Upper lobe of right lung (tissue), 1 donor: ENCODE measurements around the gene LYL1. TPM values are rescaled to one million over a fixed set of nuclear protein-coding genes. Genes with fewer than 3 reads are reported as not detected.

ENCODE experiments used
- ATAC-seq: fragments of 200-7000 bp; cut with Tn5 transposase; one replicate; pipeline ENCODE4 v1.9.1; 2020; ENCODE audit warnings: mild to moderate bottlenecking, moderate library complexity
- DNase-seq: peaks from one replicate; pipeline ENCODE4 v3.0.0-alpha.2; 2020
- H3K27ac ChIP-seq: fragments of 200-600 bp; one replicate; pipeline ENCODE4 v1.8.0; 2022
- H3K27me3 ChIP-seq: fragments of 200-600 bp; one replicate; pipeline ENCODE4 v1.8.0; 2022; ENCODE audit warnings: mild to moderate bottlenecking
- H3K36me3 ChIP-seq: fragments of 200-600 bp; one replicate; pipeline ENCODE4 v1.8.0; 2022
- H3K4me1 ChIP-seq: fragments of 200-600 bp; one replicate; pipeline ENCODE4 v1.8.0; 2022
- H3K4me3 ChIP-seq: fragments of 200-600 bp; one replicate; pipeline ENCODE4 v1.8.0; 2022; ENCODE audit warnings: mild to moderate bottlenecking
- H3K9me3 ChIP-seq: fragments of 200-600 bp; one replicate; pipeline ENCODE4 v1.8.0; 2022
- CTCF ChIP-seq: fragments of 200-600 bp; IDR thresholded peaks from one replicate; pipeline ENCODE4 v1.8.0; 2022; ENCODE audit warnings: antibody characterized with exemption
- intact Hi-C: fragments of 100-400 bp; cut with DNase I; formaldehyde crosslinking; loops from one replicate; pipeline ENCODE4 v1.11.0; 2022
- total RNA-seq: library from RNA; stranded (reverse); fragmentation: NEBNext Ultra II Directional; extraction: Animal tissue kit (Norgen Biotek cat#: 25700); gene quantifications from one replicate; pipeline ENCODE4 v1.2.1, GENCODE V29; 2021
- donor health status: DM: no; HTN: yes; CAD: no; lungs with severe emphysema.

Gene LYL1
- total RNA-seq, 1 donor from 2014 or later: 21.8 TPM

GRCh38 chr19:13138171-13138915 lies 35.7 kb upstream of the LYL1 start:
- Histone ChIP-seq H3K4me3 (no peak overlapping the region), H3K9me3 (no peaks in the 10 kb centered on the region), H3K4me1 (peaks cover under 1% of the 10 kb centered on the region), H3K27ac (no peak overlapping the region), H3K36me3 (peaks cover 34% of the 10 kb centered on the region), H3K27me3 (no peaks in the 10 kb centered on the region)
- DNase-seq (no peak), ATAC-seq (no peak)
- intact Hi-C loops: no loop called here
- TF ChIP-seq CTCF: no peak

GRCh38 chr19:13137290-13137794 lies 34.7 kb upstream of the LYL1 start:
- Histone ChIP-seq H3K4me3 (no peak overlapping the region), H3K36me3 (peaks cover 34% of the 10 kb centered on the region), H3K4me1 (peaks cover 5% of the 10 kb centered on the region), H3K9me3 (no peaks in the 10 kb centered on the region), H3K27ac (no peak overlapping the region), H3K27me3 (no peaks in the 10 kb centered on the region)
- ATAC-seq (no peak), DNase-seq (no peak)
- intact Hi-C loops: no loop called here
- TF ChIP-seq CTCF: no peak

GRCh38 chr19:13135068-13136062 lies 32.7 kb upstream of the LYL1 start:
- no peak for ATAC-seq

GRCh38 chr19:13134626-13135025 lies 32.0 kb upstream of the LYL1 start:
- intact Hi-C loops: no loop called here
- Histone ChIP-seq H3K4me1 (peaks cover 5% of the 10 kb centered on the region), H3K4me3 (no peak overlapping the region), H3K27me3 (no peaks in the 10 kb centered on the region), H3K36me3 (peaks cover 34% of the 10 kb centered on the region), H3K9me3 (no peaks in the 10 kb centered on the region), H3K27ac (peak overlapping the region; percentile 60)
- no peak for TF ChIP-seq CTCF
- DNase-seq (no peak), ATAC-seq (peak; percentile 95)

More at GRCh38 chr19:13135068-13136062, 32.7 kb upstream of the LYL1 start:
- Histone ChIP-seq H3K9me3 (no peaks in the 10 kb centered on the region), H3K27me3 (no peaks in the 10 kb centered on the region), H3K27ac (peak overlapping the region; percentile 24), H3K4me3 (no peak overlapping the region), H3K4me1 (peaks cover 5% of the 10 kb centered on the region), H3K36me3 (peaks cover 34% of the 10 kb centered on the region)
- intact Hi-C loops: no loop called here
- no peak for TF ChIP-seq CTCF
- no peak for DNase-seq

- Histone ChIP-seq H3K4me1 (peaks cover 5% of the 10 kb centered on the region), H3K36me3 (peaks cover 27% of the 10 kb centered on the region), H3K9me3 (no peaks in the 10 kb centered on the region), H3K27me3 (no peaks in the 10 kb centered on the region), H3K4me3 (no peak overlapping the region), H3K27ac (peak overlapping the region; percentile 58)
- DNase-seq (no peak), ATAC-seq (no peak)
- no peak for TF ChIP-seq CTCF
- intact Hi-C loops: no loop called here
Measured at GRCh38 chr19:13133241-13133870, 30.7 kb upstream of the LYL1 start.
